Activated T-helper 17 cell treated with anti-CD3 and anti-CD28 coated beads, Interleukin-2, amount 50 U/mL, for 72 hours (primary cell): Measurements from ENCODE around the gene ZNF660. TPM values are rescaled to one million over a fixed set of nuclear protein-coding genes. Genes with fewer than 3 reads are reported as not detected.

Experiments
- total RNA-seq, 2 donors: library from RNA; stranded (reverse); gene quantifications; one replicate each; pipeline ENCODE4 v1.2.3, GENCODE V29; 2022

The ZNF660 gene
- total RNA-seq, 2 donors from 2014 or later: 0.08 TPM; not detected in 1

Other genes starting within 250 kb of the ZNF660 start
- 10 to 100 TPM; 20.5 to 21.5 TPM for gene TCAIM, start 246.2 kb upstream of the ZNF660 start, total RNA-seq
- 10 to 100 TPM in 1 of 2 donors, 1 to 10 TPM in 1; 8.6 to 12.1 TPM for gene ZNF445, start 107.3 kb upstream of the ZNF660 start, total RNA-seq
- gene ZKSCAN7, start 29.8 kb upstream of the ZNF660 start, total RNA-seq: 1 to 10 TPM in 1 of 2 donors, under 1 TPM in 1; 0.78 to 1.6 TPM
- gene ZNF197, start 40.1 kb downstream of the ZNF660 start, total RNA-seq: 1 to 10 TPM; 7.9 to 8.4 TPM
- 1 to 10 TPM; 1.6 to 3.0 TPM for gene ZNF35, start 63.8 kb downstream of the ZNF660 start, total RNA-seq
- 1 to 10 TPM in 1 of 2 donors, under 1 TPM in 1; 0.73 to 1.5 TPM for gene ZNF502, start 127.7 kb downstream of the ZNF660 start, total RNA-seq
- 1 to 10 TPM in 1 of 2 donors, under 1 TPM in 1; 0.73 to 1.7 TPM for gene ZNF501, start 144.7 kb downstream of the ZNF660 start, total RNA-seq
- 10 to 100 TPM; 21.0 to 26.1 TPM for gene KIAA1143, start 176.7 kb downstream of the ZNF660 start, total RNA-seq
- gene KIF15, start 176.8 kb downstream of the ZNF660 start, total RNA-seq: 10 to 100 TPM; 25.3 to 34.7 TPM